NCI-H1694 treated with DMSO at 0.1 percent for 48 hours (cell line): ENCODE results near the gene MOB2.
A peak's percentile ranks its signal among the peaks of the same experiment; 100 is the strongest.
"Not testable (repeated sequence)": the region's sequence is repeated elsewhere in the genome, so short reads cannot be mapped to it uniquely, and the experiment has no call there.

Experiments
- DNase-seq: peaks from one replicate; lab custom pipeline; 2025; lab: John Stamatoyannopoulos, UW

Gene MOB2

DNA sequence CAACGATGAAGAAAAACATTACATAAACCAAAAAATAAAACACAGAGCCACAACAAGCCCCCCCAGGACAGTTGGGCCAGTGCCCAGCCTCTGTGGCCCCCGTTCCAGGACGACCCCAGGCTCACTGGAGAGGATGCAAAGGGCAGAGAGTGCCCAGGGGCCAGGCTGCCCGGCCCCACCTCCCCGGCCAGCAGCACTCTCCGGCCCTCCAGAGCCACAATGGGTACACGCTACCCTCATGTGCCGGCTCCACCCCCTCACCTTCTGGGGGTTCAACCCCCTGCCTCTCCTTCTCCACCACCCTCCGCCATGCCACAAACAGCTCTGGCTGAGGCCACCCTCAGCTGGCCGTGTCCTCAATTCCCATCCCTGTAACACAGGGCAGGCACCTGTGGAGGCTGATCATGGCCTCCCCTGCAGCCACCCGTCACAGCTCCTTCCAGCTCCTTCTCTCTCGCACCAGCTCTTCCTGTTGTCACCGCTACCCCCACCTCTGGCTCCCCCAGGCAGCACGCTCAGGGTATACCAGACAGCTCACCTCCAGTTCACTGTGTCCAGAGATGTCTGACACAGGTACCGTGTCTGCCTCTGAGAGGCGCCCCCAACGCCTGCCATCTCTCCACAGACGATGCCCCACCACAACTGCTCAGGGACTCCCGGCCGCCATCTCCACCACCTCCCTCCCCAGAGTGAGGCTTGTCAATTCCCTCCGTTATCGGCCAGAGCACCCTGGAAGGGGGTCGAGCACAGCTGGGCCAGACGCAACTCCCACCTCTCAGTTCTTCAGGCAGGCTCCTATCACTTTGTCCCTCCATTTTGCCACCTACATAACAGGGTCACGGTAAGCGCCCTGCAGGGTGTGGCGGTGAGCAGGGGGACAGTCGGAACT, 30.8 kb upstream of the MOB2 start:
- DNase-seq = no peak

DNA sequence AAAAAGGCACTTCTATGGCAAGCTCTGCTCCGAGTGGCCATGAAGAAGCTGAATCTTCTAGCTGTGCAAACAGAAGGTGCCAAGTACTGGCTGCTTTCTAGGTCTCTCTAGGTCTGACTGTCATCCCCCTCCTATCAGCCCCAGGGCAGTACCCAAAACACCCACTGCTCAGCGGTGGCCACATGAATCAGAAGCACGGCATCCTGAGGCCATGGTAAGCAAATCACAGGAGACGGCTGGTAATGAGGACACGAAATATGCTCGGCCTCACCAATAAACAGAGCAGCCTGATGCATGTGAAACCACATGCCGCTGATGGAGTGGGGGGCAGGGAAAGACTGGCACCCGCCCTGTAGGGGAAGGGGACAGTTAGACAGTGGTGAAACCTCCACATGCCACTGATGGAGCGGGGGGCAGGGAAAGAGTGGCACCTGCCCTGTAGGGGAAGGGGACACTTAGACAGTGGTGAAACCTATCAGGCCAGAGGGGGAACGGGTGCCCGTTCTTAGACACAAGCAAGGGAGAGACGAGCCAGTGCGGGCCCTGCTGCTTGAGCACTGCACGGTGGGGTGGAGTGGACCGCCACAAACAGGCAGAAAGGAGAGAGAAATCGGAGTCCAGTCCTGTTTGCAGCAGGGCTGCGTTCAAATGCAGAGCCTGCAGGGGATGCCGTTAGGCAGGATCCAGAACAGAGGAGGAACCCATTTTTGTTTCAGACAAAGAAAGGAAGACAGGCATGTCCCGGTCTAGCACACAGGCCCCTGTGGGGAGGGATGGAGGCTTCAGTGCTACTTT, 29.9 kb upstream of the MOB2 start:
- no peak for DNase-seq

- peak; percentile 23 for DNase-seq
These were observed 28.8 kb upstream of the MOB2 start for GRCh38 chr11:1515082-1516060.

DNA sequence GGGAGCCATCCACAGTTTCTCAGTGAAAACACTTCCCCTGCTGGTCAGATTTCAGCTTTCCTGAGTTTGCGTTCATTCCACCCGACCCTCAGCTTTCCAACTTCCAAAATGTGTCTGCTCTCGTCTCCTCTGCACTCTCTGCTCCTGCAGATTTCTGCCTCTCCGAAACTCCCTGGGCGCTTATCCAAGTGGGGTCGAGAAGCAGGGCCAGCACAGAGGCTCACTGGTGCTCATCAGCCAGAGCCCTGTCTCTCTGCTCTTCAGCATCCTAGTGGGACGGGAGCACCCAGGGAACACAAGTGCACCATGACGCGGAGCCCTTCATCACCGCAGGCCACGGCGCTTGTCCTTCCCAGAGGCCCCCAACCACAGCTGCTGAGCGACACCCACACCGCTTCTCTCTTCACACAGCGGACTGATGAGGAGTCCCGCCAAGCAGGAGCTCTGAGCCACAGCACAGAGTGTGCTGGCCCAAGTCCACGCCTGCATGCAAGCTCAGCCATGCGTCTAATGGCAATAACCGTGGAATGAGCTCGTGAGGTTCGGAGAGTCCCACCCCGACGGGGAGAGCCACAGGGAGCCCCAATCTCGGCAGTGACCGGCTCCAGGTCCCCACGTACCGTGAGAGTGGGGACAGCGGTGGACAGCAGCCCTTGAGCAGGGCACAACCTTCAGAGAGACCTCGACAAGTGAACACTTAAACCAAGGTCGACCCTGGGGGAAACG, 27.9 kb upstream of the MOB2 start:
- DNase-seq = no peak

DNA sequence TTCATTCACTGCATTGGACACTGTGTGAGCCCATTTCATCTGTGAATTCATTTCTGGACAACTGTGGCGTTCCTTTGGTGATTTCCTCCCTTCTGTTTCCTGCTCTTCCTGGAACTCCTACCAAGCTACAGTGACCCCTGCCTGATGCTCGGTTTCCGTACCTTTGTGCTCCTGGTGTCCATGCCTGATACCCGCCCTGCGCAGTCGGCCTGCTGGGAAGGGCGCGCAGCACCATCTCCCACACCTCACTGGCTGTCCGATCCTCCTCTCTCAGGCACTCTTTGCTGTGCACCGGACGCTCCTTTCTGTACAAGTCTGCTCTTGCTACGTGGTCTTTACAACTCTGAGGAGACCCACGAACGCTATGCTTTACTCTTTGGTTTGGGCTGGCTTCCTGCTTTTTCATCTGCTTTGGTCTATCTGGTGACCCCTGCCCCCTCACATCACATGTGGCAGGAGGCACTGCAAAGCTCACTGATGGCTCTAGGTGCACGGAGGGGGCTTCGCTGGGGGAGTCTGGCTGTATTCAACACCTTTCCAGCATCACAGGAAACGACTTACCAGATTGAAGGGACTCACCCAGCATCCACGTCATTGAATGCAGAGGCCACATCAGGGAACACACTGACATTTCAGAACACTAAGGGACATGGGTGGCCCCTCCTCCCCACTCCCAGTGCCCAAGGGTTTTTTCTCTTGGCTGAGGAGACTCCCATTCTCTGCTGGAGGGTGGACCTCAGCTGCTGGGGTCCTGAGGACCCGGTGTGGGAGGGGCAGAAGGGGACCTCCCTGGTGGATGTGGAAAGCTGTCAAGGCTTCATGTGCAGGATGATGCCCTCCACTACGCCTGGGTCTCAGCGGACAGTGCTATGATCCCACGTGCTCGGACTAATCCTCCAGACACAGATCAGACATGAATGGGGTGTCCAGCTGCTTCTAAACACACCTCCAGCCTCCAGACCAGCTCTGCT, 27.0 kb upstream of the MOB2 start:
- no peak for DNase-seq

DNA sequence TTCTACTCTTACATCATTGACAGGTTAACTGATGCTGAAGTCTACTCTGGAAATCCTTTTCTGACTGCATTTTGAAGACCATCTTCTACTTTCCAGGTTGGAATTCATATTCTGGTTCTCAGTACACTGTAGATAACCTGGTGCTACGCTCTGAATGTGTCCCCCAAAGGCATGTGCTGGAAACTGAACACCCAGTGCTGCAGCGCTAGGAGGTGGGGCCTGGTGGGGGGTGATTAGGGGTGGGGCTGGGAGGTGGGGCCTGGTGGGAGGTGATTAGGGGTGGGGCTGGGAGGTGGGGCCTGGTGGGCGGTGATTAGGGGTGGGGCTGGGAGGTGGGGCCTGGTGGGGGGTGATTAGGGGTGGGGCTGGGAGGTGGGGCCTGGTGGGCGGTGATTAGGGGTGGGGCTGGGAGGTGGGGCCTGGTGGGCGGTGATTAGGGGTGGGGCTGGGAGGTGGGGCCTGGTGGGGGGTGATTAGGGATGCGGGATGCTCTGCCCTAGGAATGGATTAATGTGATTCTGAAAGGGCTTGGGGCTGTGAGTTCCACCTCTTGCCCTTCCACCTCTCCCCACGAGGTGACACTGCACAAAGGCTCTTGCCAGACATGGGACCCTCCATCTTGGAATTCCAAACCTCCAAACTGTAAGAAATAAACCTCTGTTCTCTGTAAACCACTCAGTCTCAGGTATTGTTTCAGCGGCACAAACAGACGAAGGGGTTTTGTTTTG, 26.1 kb upstream of the MOB2 start:
- DNase-seq = not testable (repeated sequence)

DNA sequence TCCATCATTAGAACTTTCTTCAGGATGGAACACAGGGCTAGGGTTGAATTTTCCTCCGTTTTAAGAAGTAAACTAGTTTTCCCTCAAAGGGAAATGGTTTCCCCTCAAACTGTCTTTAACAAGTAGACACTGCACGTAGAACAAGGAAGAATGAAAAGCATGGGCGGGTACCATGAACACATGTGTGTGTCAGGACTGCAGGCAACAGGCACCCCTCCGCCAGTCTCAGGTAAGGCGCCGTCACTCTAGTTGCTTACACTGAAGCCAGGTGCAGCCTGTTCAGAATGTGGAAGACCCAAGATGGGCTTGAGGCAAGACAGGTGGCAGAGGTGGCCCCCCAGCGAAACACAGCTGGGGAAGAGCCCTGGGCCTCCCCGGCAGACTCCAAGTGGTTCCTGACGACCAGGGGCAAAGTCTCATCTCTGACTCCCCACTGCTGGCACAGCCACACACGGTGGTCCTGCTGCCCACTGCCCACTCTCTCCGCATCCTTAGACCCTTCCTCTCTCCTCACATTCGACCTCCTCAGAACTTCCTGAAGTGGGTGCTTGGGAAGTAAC, 25.4 kb upstream of the MOB2 start:
- no peak for DNase-seq

DNA sequence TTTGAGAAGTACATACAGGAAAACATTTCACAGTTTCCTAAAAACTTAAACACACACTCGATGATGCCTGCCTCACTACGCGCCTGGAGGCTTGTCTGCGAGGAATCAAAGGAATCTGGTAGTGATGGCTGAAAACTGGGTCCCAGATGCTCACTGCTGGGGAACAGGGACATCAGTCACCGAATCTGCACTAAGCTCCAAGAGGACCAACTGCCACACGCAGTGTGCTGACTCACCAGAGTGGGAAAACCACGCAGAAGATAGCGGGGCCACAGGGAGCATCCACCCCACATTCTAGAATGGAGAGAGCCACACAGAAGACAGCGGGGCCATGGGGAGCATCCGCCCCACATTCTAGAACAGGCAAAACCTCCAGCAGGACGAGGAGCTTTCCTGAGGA, 24.3 kb upstream of the MOB2 start:
- no peak for DNase-seq

GRCh38 chr11:1510351-1510750, 23.8 kb upstream of the MOB2 start:
- DNase-seq = not testable (repeated sequence)

- no peak for DNase-seq
These were observed 23.2 kb upstream of the MOB2 start for GRCh38 chr11:1509626-1510255.

DNA sequence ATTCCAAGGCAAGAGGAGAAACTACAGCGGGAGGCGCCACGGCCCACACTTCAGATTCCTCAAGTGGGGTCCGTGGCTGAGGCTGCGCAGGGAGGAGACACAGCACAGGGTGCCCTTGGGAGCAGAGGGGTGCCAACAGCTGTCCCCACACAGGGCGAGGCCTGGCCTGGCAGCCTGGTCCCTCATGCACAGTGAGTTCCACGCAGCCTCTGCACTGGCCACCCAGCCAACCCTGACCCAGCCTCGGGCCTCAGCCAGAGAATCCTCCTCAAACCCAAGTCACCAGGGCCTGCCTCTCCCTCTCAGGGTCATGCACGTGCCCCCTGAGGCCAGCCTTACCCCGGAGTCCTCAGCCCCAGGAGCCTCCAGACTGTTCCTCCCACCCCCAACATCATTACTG, 22.4 kb upstream of the MOB2 start:
- DNase-seq = no peak

DNA sequence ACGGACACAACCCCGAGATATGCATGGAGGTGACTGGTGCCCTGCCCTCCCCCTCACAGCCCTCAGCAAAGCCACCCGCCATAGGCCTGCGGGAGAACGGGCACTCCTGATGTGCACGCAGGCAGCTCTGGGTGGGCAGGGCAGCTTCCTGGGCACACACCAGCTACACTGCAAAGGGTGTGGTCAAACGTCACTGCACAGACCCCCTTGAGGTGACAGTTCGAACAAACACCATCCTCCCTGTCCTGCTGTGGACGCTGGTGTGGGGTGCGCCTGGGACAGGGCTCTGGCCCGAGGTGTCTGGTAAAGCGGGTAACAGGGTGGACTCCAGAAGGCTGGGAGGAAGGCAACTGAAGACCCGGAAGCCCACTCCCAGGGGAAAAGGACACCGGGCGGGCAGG, 21.9 kb upstream of the MOB2 start:
- DNase-seq = no peak

DNA sequence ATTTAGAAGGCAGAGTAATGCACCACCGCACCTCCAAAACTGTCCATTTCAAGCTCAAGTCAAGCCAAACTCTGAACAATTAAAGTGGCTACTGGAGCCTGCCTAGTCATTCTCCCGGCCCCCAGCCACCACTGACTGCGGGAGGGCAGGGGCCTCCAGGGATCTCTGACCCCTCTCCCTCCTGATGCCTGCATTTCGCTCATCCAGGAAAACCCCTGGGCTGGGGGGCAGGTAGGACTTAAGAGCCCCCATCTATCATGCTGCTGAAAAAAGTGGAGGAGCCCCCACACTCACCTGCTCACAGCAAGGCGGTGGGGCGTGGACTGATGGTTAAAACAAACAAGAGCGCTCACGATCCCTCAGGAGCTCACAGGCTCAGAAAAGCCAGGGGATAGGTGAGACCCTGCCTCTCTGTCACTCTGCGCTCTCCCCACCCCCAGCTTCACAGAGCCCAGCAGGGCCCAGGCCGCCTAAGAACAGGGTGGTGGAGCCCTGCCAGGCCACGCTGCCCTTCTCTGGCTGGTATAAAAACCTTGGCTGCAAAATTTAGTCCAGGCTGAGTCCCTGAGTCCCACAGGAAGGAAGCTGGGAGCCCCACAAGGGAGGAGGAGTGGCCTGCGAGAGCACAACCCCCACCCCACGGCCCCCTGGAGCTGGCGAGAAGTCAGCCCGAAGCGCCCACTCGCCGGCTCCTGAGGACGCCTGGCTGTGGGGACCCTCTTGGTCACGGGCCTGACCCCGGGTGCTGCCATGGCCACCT, 21.0 kb upstream of the MOB2 start:
- no peak for DNase-seq

DNA sequence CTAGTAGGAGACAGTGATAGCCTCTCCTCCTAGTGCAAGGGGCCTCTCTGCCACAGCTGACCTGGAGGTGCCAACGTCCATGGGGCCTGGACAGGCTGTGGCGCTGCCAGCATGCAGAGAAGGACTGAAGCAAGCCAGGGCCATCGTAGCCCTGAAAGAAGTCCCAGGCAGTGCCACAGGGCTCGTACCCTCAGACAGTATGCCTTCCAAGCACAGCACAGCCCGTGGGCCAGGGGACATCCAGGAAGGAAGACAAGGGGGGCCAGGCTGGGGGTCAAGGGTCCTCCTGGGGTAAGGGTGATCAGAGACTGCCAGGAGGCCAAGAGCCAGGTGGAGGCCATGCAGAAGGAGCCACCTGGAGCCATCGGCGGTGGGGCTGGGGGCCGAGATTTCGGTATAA, 20.4 kb upstream of the MOB2 start:
- no peak for DNase-seq

- DNase-seq = no peak
These were observed 18.9 kb upstream of the MOB2 start for GRCh38 chr11:1505480-1505879.

- no peak for DNase-seq
These were observed 18.2 kb upstream of the MOB2 start for GRCh38 chr11:1504581-1505290.

- no peak for DNase-seq
These were observed 17.6 kb upstream of the MOB2 start for GRCh38 chr11:1504138-1504537.
